Prostate gland (tissue), 2 donors: ENCODE data around the gene ATAD1. TPM values are rescaled to one million over a fixed set of nuclear protein-coding genes. Genes with fewer than 3 reads are reported as not detected.

Source experiments
- DNase-seq: peaks from one replicate; pipeline ENCODE4 v3.0.0-alpha.2; 2019; ENCODE audit warnings: low spot score
- H3K27ac ChIP-seq, 2 donors: fragments of 200-600 bp; sonication (generic); 2 replicates each; pipeline ENCODE4 v1.5.1; 2017 to 2019
- H3K27me3 ChIP-seq: fragments of 200-600 bp; sonication (generic); replicated peaks from 2 replicates; pipeline ENCODE4 v1.5.1; 2019; ENCODE audit not compliant: insufficient read depth
- H3K36me3 ChIP-seq, 2 donors: fragments of 200-600 bp; sonication (generic); 1 replicate in 1 of 2; 2 replicates in 1 of 2; pipeline versions ENCODE4 v1.5.1 to v1.8.1; 2017 to 2019
- H3K4me1 ChIP-seq: fragments of 200-600 bp; sonication (generic); replicated peaks from 2 replicates; pipeline ENCODE4 v1.5.1; 2019
- H3K4me3 ChIP-seq, 2 donors: fragments of 200-600 bp; sonication (generic); 2 replicates each; pipeline ENCODE4 v1.5.1; 2017 to 2019
- H3K9me3 ChIP-seq: fragments of 200-600 bp; sonication (generic); 2 replicates; pipeline ENCODE4 v1.5.1; 2017
- CTCF ChIP-seq, 4 experiments: fragments of 200-600 bp in 2 of 4; fragments of 450-650 bp in 2 of 4; sonication (generic) in 2 of 4; IDR thresholded peaks; 1 replicate in 3 of 4; 2 replicates in 1 of 4; pipeline ENCODE4 v1.5.1; 2016 to 2019; ENCODE audit warnings: antibody characterized with exemption in 4 of 4, mild to moderate bottlenecking in 2 of 4, moderate library complexity in 2 of 4
- POLR2A ChIP-seq: fragments of 450-650 bp; IDR thresholded peaks from one replicate; pipeline ENCODE4 v1.6.1; 2016; ENCODE audit warnings: antibody characterized with exemption, mild to moderate bottlenecking
- POLR2AphosphoS5 ChIP-seq: sonication (generic); formaldehyde crosslinking; IDR thresholded peaks from one replicate; pipeline ENCODE4 v1.6.1; 2017; ENCODE audit warnings: antibody characterized with exemption
- WGBS: methylation state at CpG from one replicate; pipeline ENCODE4 v1.1.5; 2018; 5-methylcytosine and 5-hydroxymethylcytosine counted together
- intact Hi-C: fragments of 100-400 bp; cut with DNase I; formaldehyde crosslinking; loops from one replicate; pipeline ENCODE4 v1.14.2; 2022
- total RNA-seq, 2 donors: library from RNA; depleted of rRNA; stranded (reverse); fragments of >200 nt; gene quantifications; one replicate each; pipeline ENCODE4 v1.1.0, GENCODE V29; 2016

The ATAD1 gene
- total RNA-seq, 2 donors from 2014 or later = 50.2 to 59.6 TPM

- H3K27ac ChIP-seq = no peak overlapping the region
Measured at GRCh38 chr10:87753995-87754866, 63.8 kb downstream of the ATAD1 start.

GRCh38 chr10:87752566-87752965, 65.5 kb downstream of the ATAD1 start:
- intact Hi-C loops = no loop called here
- Histone ChIP-seq H3K27me3 (no peaks in the 10 kb centered on the region), H3K9me3 (no peaks in the 10 kb centered on the region), H3K36me3 (no peaks in the 10 kb centered on the region), H3K27ac (no peak overlapping the region), H3K4me3 (no peak overlapping the region), H3K4me1 (no peaks in the 10 kb centered on the region)
- TF ChIP-seq POLR2A (no peak), CTCF (IDR thresholded peaks at IDR 0.05) (no peak), POLR2AphosphoS5 (no peak)
- DNase-seq = no peak
- 90% methylated on average over 2 of the region's 2 CpGs for WGBS

More at GRCh38 chr10:87753995-87754866, 63.8 kb downstream of the ATAD1 start:
- Histone ChIP-seq H3K27me3 (no peaks in the 10 kb centered on the region), H3K4me3 (no peak overlapping the region), H3K4me1 (no peaks in the 10 kb centered on the region), H3K36me3 (no peaks in the 10 kb centered on the region), H3K9me3 (no peaks in the 10 kb centered on the region)
- intact Hi-C loops = no loop called here
- TF ChIP-seq CTCF (IDR thresholded peaks at IDR 0.05) = no peak
- TF ChIP-seq POLR2A = no peak
- no peak for TF ChIP-seq POLR2AphosphoS5
- DNase-seq = no peak
- 89% methylated on average over 8 of the region's 8 CpGs for WGBS

- Histone ChIP-seq H3K4me1 (no peaks in the 10 kb centered on the region), H3K27me3 (no peaks in the 10 kb centered on the region), H3K27ac (no peak overlapping the region), H3K4me3 (no peak overlapping the region), H3K36me3 (no peaks in the 10 kb centered on the region), H3K9me3 (no peaks in the 10 kb centered on the region)
- TF ChIP-seq POLR2A (no peak), CTCF (IDR thresholded peaks at IDR 0.05) (no peak), POLR2AphosphoS5 (no peak)
- no peak for DNase-seq
- 86% methylated on average over 2 of the region's 2 CpGs for WGBS
- intact Hi-C loops = no loop called here
Measured at GRCh38 chr10:87751274-87751673, 66.8 kb downstream of the ATAD1 start.

- H3K27me3 ChIP-seq = no peaks in the 10 kb centered on the region
- TF ChIP-seq POLR2A (no peak), POLR2AphosphoS5 (no peak), CTCF (IDR thresholded peaks at IDR 0.05) (no peak)
- no peaks in the 10 kb centered on the region for H3K4me1 ChIP-seq
- H3K4me3 ChIP-seq = no peak overlapping the region
- H3K36me3 ChIP-seq = no peaks in the 10 kb centered on the region
- no peak for DNase-seq
- no peak overlapping the region for H3K27ac ChIP-seq
- intact Hi-C loops = no loop called here
- H3K9me3 ChIP-seq = no peaks in the 10 kb centered on the region
Measured at GRCh38 chr10:87750817-87751216, 67.2 kb downstream of the ATAD1 start.
